HepG2 (cell line): ENCODE results near the gene PDE5A. TPM values are rescaled to one million over a fixed set of nuclear protein-coding genes. Genes with fewer than 3 reads are reported as not detected.

Experiments used
- ATAC-seq: fragments of 200-7000 bp; cut with Tn5 transposase; 3 replicates; pipeline ENCODE4 v1.9.1; 2020; ENCODE audit warnings: mild to moderate bottlenecking, moderate library complexity
- BruUV-seq: library from RNA; stranded (reverse); fragments of 400-500 nt; replicated peaks from 2 replicates; lab custom pipeline; 2021; lab: Mats Ljungman, UMichigan
- CTCF ChIA-PET: fragments of 300-600 bp; formaldehyde crosslinking; extraction: SDS; loops from one replicate; lab custom pipeline; 2021; ENCODE audit warnings: low total read pairs, inconsistent platforms, low intra/inter-chr PET ratio; lab: Yijun Ruan, JAX
- POLR2A ChIA-PET: fragments of 350-600 bp; sonication (Branson Sonifier 250); formaldehyde crosslinking; loops from one replicate; lab custom pipeline; 2020; ENCODE audit warnings: antibody characterized with exemption, inconsistent platforms; lab: Yijun Ruan, JAX
- DNase-seq: peaks from one replicate; pipeline ENCODE4 v3.0.0-alpha.2; 2015; ENCODE audit warnings: low spot score
- FAIRE-seq: peaks from 3 replicates; lab custom pipeline; 2011; peaks lifted over from hg19 to GRCh38; lab: Jason Lieb, UNC
- H2AFZ ChIP-seq: one replicate; pipeline ENCODE4 v1.6.1; 2011; ENCODE audit warnings: low read length, inconsistent platforms
- H3K27ac ChIP-seq: fragments of 300-600 bp; 3 replicates; pipeline ENCODE4 v1.8.0; 2011; ENCODE audit warnings: mixed run types, mild to moderate bottlenecking, mixed read lengths, low read length, inconsistent platforms; ENCODE audit not compliant: insufficient read depth; ENCODE audit errors: extremely low read length
- H3K27me3 ChIP-seq, 2 experiments: fragments of 200-600 bp in 1 of 2; 2 replicates in 1 of 2; 3 replicates in 1 of 2; pipeline versions ENCODE4 v1.6.0 to v1.8.0; 2011; ENCODE audit warnings: low read length in 2 of 2, mild to moderate bottlenecking in 2 of 2, moderate library complexity in 2 of 2, inconsistent platforms in 1 of 2; ENCODE audit not compliant: insufficient read depth in 2 of 2, control insufficient read depth in 1 of 2
- H3K36me3 ChIP-seq, 2 experiments: fragments of 200-600 bp in 1 of 2; replicated peaks in 1 of 2; 2 replicates in 1 of 2; 3 replicates in 1 of 2; pipeline versions ENCODE4 v1.5.1 to v1.8.0; 2011; ENCODE audit warnings: low read length in 2 of 2, inconsistent platforms in 1 of 2; ENCODE audit not compliant: insufficient read depth in 2 of 2, control insufficient read depth in 1 of 2
- H3K4me1 ChIP-seq: 2 replicates; pipeline ENCODE4 v1.5.1; 2012; ENCODE audit warnings: low read length, inconsistent platforms; ENCODE audit not compliant: insufficient read depth
- H3K4me2 ChIP-seq: 2 replicates; pipeline ENCODE4 v1.6.0; 2011; ENCODE audit warnings: low read depth, low read length, inconsistent platforms
- H3K4me3 ChIP-seq, 3 experiments: fragments of 200-600 bp in 1 of 3; sonication (generic), shearing (Covaris generic) in 1 of 3; replicated peaks in 1 of 3; 2 replicates each; pipeline ENCODE4 v1.5.1; 2011 to 2016; ENCODE audit warnings: low read length in 3 of 3, inconsistent platforms in 2 of 3, low read depth in 2 of 3, mild to moderate bottlenecking in 2 of 3, control low read depth in 1 of 3, mixed read lengths in 1 of 3; ENCODE audit not compliant: insufficient read depth in 1 of 3
- H3K79me2 ChIP-seq: one replicate; pipeline ENCODE4 v1.6.1; 2011; ENCODE audit warnings: low read length, inconsistent platforms; ENCODE audit not compliant: insufficient read depth
- H3K9ac ChIP-seq: 2 replicates; pipeline ENCODE4 v1.6.0; 2011; ENCODE audit warnings: mild to moderate bottlenecking, low read depth, low read length, inconsistent platforms; ENCODE audit not compliant: insufficient read depth
- H3K9me3 ChIP-seq: 2 replicates; pipeline ENCODE4 v1.5.1; 2012; ENCODE audit warnings: mild to moderate bottlenecking, low read length
- H4K20me1 ChIP-seq: 2 replicates; pipeline ENCODE4 v1.6.0; 2011; ENCODE audit warnings: inconsistent platforms, mild to moderate bottlenecking, low read length, moderate library complexity; ENCODE audit not compliant: insufficient read depth
- AGO1 ChIP-seq: fragments of 200-400 bp; formaldehyde crosslinking; IDR thresholded peaks from 2 replicates; pipeline ENCODE4 v1.6.1; 2017; ENCODE audit warnings: mild to moderate bottlenecking, low read depth, low read length, moderate library complexity; ENCODE audit not compliant: poor library complexity, severe bottlenecking
- FOSL1 ChIP-seq: sonication (generic); formaldehyde crosslinking; IDR thresholded peaks from 2 replicates; pipeline ENCODE4 v1.9.0; 2021; ENCODE audit warnings: missing genetic modification reagents, borderline replicate concordance
- FOXA3 ChIP-seq: IDR thresholded peaks from 2 replicates; pipeline ENCODE4 v1.6.1; 2016; ENCODE audit warnings: missing genetic modification reagents, missing compliant biosample characterization
- HDAC2 ChIP-seq: sonication (generic); formaldehyde crosslinking; IDR thresholded peaks from 2 replicates; pipeline ENCODE4 v1.4.0; 2020; ENCODE audit warnings: missing genetic modification reagents
- JUNB ChIP-seq: sonication (generic); formaldehyde crosslinking; IDR thresholded peaks from 2 replicates; pipeline ENCODE4 v1.8.0; 2022; ENCODE audit warnings: missing genetic modification reagents, mild to moderate bottlenecking, borderline replicate concordance
- KLF12 ChIP-seq: sonication (generic); formaldehyde crosslinking; IDR thresholded peaks from 2 replicates; pipeline ENCODE4 v1.4.0; 2020; ENCODE audit warnings: missing genetic modification reagents, borderline replicate concordance
- NFIC ChIP-seq: IDR thresholded peaks from 2 replicates; pipeline ENCODE4 v1.6.1; 2012; ENCODE audit warnings: mild to moderate bottlenecking, low read length, inconsistent platforms
- RELA ChIP-seq: sonication (generic); formaldehyde crosslinking; IDR thresholded peaks from 2 replicates; pipeline ENCODE4 v1.4.0; 2020; ENCODE audit warnings: missing genetic modification reagents
- SIX1 ChIP-seq: sonication (generic); formaldehyde crosslinking; IDR thresholded peaks from 2 replicates; pipeline ENCODE4 v1.4.0; 2020; ENCODE audit warnings: missing genetic modification reagents, borderline replicate concordance
- SMARCC2 ChIP-seq: fragments of 450-650 bp; IDR thresholded peaks from 2 replicates; pipeline ENCODE4 v1.6.1; 2017; ENCODE audit warnings: antibody characterized with exemption, mild to moderate bottlenecking
- SOX6 ChIP-seq, 2 experiments: fragments of 450-650 bp in 1 of 2; sonication (generic) in 1 of 2; formaldehyde crosslinking in 1 of 2; IDR thresholded peaks; 2 replicates each; pipeline versions ENCODE4 v1.4.0 to v1.6.1; 2017 to 2020; ENCODE audit warnings: antibody characterized with exemption in 1 of 2, mild to moderate bottlenecking in 1 of 2, missing genetic modification reagents in 1 of 2
- TARDBP ChIP-seq: sonication (generic); formaldehyde crosslinking; IDR thresholded peaks from 2 replicates; pipeline ENCODE4 v1.8.0; 2022; ENCODE audit warnings: mild to moderate bottlenecking, missing genetic modification reagents
- TCF7 ChIP-seq: sonication (generic); IDR thresholded peaks from 2 replicates; pipeline ENCODE4 v1.6.1; 2016; ENCODE audit warnings: antibody characterized with exemption, low read depth
- TMF1 ChIP-seq: sonication (generic); formaldehyde crosslinking; IDR thresholded peaks from 2 replicates; pipeline ENCODE4 v1.8.1; 2022; ENCODE audit warnings: low read depth, missing genetic modification reagents
- ZNF10 ChIP-seq: sonication (generic); formaldehyde crosslinking; IDR thresholded peaks from 2 replicates; pipeline ENCODE4 v1.4.0; 2020; ENCODE audit warnings: mild to moderate bottlenecking, low read depth, missing genetic modification reagents, borderline replicate concordance
- ZNF12 ChIP-seq: sonication (generic); formaldehyde crosslinking; IDR thresholded peaks from 2 replicates; pipeline ENCODE4 v1.5.0; 2020; ENCODE audit warnings: missing genetic modification reagents
- ZNF557 ChIP-seq: sonication (generic); formaldehyde crosslinking; IDR thresholded peaks from 2 replicates; pipeline ENCODE4 v1.4.0; 2020; ENCODE audit warnings: missing genetic modification reagents
- ZSCAN31 ChIP-seq: sonication (generic); formaldehyde crosslinking; IDR thresholded peaks from 2 replicates; pipeline ENCODE4 v1.5.0; 2020; ENCODE audit warnings: low read depth, mild to moderate bottlenecking, missing genetic modification reagents
- WGBS: methylation state at CpG from one replicate; pipeline ENCODE4 v1.1.6; 2017; ENCODE audit warnings: low lambda C conversion rate; 5-methylcytosine and 5-hydroxymethylcytosine counted together
- in situ Hi-C: cut with HindIII; loops from 2 replicates; pipeline ENCODE4 v1.10.0; 2017; ENCODE audit warnings: low pct_unique_long_range_greater_than_20kb; ENCODE audit not compliant: extremely low pct_ligation_motif_present
- intact Hi-C: fragments of 100-400 bp; cut with micrococcal nuclease; formaldehyde crosslinking; loops from one replicate; pipeline ENCODE4 v1.10.0; 2022; ENCODE audit not compliant: unreplicated experiment
- polyA plus RNA-seq, 8 experiments: library from polyadenylated mRNA; depleted of rRNA in 3 of 8; stranded (reverse) in 7 of 8; unstranded in 1 of 8; fragments of >200 nt; fragmentation: Illumina TruSeq in 4 of 8; extraction: Trizol in 4 of 8; gene quantifications; 2 replicates each; pipeline versions ENCODE4 v1.2.1 to v1.2.3, GENCODE V29; 2011 to 2016; ENCODE audit warnings: low read depth in 4 of 8, missing spikeins in 1 of 8, mixed read lengths in 1 of 8; ENCODE audit not compliant: insufficient read depth in 1 of 8
- total RNA-seq, 5 experiments: library from RNA; depleted of rRNA; stranded (reverse); fragments of >200 nt; fragmentation: Illumina TruSeq; extraction: Trizol; gene quantifications; 2 replicates each; pipeline ENCODE4 v1.2.3, GENCODE V29; 2016; ENCODE audit warnings: low read depth in 1 of 5
- TF ChIP-seq, protein P1 (sequence below): sonication (generic); formaldehyde crosslinking; IDR thresholded peaks from 2 replicates; pipeline ENCODE4 v1.4.0; 2020; ENCODE audit warnings: missing genetic modification reagents, borderline replicate concordance
- TF ChIP-seq, protein P2 (sequence below): sonication (generic); formaldehyde crosslinking; IDR thresholded peaks from 2 replicates; pipeline ENCODE4 v1.4.0; 2020; ENCODE audit warnings: missing genetic modification reagents
- TF ChIP-seq, protein P3 (sequence below): sonication (generic); formaldehyde crosslinking; IDR thresholded peaks from 2 replicates; pipeline ENCODE4 v1.5.0; 2020; ENCODE audit warnings: mild to moderate bottlenecking, missing genetic modification reagents

The PDE5A gene
- total and polyA plus RNA-seq, 2 of the 13 experiments (the other 11 are each of a cell fraction or from before 2014, with no cell fraction given), result 0.22 to 0.44 TPM

DNA sequence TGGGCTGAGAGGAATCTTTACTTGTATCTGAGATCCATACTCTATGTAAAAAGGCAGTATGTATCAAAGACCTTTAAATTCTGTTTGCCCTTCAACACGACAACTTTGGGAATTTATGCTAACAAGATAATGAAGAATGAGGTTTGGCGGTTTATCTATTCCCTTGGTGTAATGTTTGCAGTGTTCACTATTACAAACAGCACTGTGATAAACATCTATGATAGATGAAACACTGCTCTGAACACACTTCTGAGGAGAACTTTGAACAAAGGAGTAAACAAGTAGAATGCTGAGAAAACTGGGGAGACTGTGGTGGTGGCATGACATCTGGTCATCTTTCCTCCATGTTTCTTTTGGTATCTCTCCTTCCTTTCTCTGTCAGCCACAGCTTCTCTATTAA is 126.9 kb downstream of the PDE5A start:
- peaks cover 66% of the 10 kb centered on the region for H3K4me1 ChIP-seq
- no peak overlapping the region for H2AFZ ChIP-seq
- no peaks in the 10 kb centered on the region for H3K79me2 ChIP-seq
- peak; percentile 30 for FAIRE-seq
- POLR2A ChIA-PET, result no interaction called here
- peak; percentile 53 for DNase-seq
- no peak overlapping the region for H3K4me3 ChIP-seq
- H3K27ac ChIP-seq, result peak overlapping the region; percentile 26
- no peaks in the 10 kb centered on the region for H4K20me1 ChIP-seq
- H3K27me3 ChIP-seq, result no peaks in the 10 kb centered on the region
- H3K9ac ChIP-seq, result no peak overlapping the region
- no TSS peak for BruUV-seq
- intact Hi-C loops (no loop called here), in situ Hi-C loops (no loop called here)
- peak; percentile 80 for ATAC-seq
- CTCF ChIA-PET, result no interaction called here
- H3K9me3 ChIP-seq, result no peaks in the 10 kb centered on the region
- H3K36me3 ChIP-seq, result peaks cover 0 to 17% of the 10 kb centered on the region in 2 experiments; a peak in 1 of 5 replicates
- WGBS, result 19% methylated on average over 2 of the region's 2 CpGs
- H3K4me2 ChIP-seq, result peak overlapping the region; percentile 12; the same call in 1 of the 2 replicates
- TF ChIP-seq ZNF557 (CRISPR knock-in tag), result no peak
- no peak for TF ChIP-seq FOSL1 (CRISPR knock-in tag)
- TF ChIP-seq, protein P1, sequence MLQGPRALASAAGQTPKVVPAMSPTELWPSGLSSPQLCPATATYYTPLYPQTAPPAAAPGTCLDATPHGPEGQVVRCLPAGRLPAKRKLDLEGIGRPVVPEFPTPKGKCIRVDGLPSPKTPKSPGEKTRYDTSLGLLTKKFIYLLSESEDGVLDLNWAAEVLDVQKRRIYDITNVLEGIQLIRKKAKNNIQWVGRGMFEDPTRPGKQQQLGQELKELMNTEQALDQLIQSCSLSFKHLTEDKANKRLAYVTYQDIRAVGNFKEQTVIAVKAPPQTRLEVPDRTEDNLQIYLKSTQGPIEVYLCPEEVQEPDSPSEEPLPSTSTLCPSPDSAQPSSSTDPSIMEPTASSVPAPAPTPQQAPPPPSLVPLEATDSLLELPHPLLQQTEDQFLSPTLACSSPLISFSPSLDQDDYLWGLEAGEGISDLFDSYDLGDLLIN, result no peak
- TF ChIP-seq ZSCAN31 (CRISPR knock-in tag), result no peak
- TF ChIP-seq RELA (CRISPR knock-in tag), result no peak
- TF ChIP-seq FOXA3 (CRISPR knock-in tag), result peak; percentile 63
- peak; percentile 42; the same call in 1 of the 2 replicates for TF ChIP-seq NFIC
- no peak for TF ChIP-seq AGO1
- TF ChIP-seq KLF12, result no peak
- TF ChIP-seq HDAC2, result peak; percentile 12; the same call in 1 of the 2 replicates
- TF ChIP-seq, protein P2, sequence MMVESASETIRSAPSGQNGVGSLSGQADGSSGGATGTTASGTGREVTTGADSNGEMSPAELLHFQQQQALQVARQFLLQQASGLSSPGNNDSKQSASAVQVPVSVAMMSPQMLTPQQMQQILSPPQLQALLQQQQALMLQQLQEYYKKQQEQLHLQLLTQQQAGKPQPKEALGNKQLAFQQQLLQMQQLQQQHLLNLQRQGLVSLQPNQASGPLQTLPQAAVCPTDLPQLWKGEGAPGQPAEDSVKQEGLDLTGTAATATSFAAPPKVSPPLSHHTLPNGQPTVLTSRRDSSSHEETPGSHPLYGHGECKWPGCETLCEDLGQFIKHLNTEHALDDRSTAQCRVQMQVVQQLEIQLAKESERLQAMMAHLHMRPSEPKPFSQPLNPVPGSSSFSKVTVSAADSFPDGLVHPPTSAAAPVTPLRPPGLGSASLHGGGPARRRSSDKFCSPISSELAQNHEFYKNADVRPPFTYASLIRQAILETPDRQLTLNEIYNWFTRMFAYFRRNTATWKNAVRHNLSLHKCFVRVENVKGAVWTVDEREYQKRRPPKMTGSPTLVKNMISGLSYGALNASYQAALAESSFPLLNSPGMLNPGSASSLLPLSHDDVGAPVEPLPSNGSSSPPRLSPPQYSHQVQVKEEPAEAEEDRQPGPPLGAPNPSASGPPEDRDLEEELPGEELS (CRISPR knock-in tag), result peak; percentile 60; the same call in 1 of the 2 replicates
- peak; percentile 40; the same call in 1 of the 2 replicates for TF ChIP-seq TARDBP (CRISPR knock-in tag)
- TF ChIP-seq, protein P3, sequence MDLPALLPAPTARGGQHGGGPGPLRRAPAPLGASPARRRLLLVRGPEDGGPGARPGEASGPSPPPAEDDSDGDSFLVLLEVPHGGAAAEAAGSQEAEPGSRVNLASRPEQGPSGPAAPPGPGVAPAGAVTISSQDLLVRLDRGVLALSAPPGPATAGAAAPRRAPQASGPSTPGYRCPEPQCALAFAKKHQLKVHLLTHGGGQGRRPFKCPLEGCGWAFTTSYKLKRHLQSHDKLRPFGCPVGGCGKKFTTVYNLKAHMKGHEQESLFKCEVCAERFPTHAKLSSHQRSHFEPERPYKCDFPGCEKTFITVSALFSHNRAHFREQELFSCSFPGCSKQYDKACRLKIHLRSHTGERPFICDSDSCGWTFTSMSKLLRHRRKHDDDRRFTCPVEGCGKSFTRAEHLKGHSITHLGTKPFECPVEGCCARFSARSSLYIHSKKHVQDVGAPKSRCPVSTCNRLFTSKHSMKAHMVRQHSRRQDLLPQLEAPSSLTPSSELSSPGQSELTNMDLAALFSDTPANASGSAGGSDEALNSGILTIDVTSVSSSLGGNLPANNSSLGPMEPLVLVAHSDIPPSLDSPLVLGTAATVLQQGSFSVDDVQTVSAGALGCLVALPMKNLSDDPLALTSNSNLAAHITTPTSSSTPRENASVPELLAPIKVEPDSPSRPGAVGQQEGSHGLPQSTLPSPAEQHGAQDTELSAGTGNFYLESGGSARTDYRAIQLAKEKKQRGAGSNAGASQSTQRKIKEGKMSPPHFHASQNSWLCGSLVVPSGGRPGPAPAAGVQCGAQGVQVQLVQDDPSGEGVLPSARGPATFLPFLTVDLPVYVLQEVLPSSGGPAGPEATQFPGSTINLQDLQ (CRISPR knock-in tag), result no peak
- peak; percentile 52; the same call in 1 of the 2 replicates for TF ChIP-seq TCF7
- no peak for TF ChIP-seq TMF1 (CRISPR knock-in tag)
- no peak for TF ChIP-seq ZNF12 (CRISPR knock-in tag)
- TF ChIP-seq SOX6 (IDR thresholded peaks at IDR 0.05), result no peak
- TF ChIP-seq SOX6 (CRISPR knock-in tag; IDR thresholded peaks at IDR 0.05), result peak; percentile 60; the same call in 1 of the 2 replicates
- TF ChIP-seq ZNF10 (CRISPR knock-in tag), result no peak
- TF ChIP-seq SIX1 (CRISPR knock-in tag), result no peak
- no peak for TF ChIP-seq SMARCC2
- TF ChIP-seq JUNB (CRISPR knock-in tag), result no peak
